ENCODE data around the gene PACRG.

PACRG gene

DNA sequence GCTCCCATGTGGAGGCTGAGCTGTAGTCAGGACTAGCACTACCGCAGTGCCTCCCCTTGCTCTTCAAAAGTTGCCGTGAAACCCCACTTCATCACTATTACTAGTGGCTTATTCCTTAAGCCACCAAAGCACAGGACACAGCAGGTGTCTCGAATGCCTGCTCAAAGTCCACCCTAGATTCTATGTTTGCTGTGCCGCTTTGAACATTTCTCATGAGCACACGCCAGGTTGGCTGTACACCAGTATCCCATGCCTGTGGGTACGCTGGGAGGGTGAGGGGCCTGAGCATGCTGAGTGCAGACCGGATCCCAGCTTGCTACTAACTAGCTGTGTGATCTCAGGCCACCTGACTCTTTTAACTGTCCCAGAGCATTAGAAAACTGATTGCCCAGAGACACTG is 350.9 kb downstream of the PACRG start:
- TF ChIP-seq, protein P1, sequence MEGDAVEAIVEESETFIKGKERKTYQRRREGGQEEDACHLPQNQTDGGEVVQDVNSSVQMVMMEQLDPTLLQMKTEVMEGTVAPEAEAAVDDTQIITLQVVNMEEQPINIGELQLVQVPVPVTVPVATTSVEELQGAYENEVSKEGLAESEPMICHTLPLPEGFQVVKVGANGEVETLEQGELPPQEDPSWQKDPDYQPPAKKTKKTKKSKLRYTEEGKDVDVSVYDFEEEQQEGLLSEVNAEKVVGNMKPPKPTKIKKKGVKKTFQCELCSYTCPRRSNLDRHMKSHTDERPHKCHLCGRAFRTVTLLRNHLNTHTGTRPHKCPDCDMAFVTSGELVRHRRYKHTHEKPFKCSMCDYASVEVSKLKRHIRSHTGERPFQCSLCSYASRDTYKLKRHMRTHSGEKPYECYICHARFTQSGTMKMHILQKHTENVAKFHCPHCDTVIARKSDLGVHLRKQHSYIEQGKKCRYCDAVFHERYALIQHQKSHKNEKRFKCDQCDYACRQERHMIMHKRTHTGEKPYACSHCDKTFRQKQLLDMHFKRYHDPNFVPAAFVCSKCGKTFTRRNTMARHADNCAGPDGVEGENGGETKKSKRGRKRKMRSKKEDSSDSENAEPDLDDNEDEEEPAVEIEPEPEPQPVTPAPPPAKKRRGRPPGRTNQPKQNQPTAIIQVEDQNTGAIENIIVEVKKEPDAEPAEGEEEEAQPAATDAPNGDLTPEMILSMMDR (IDR thresholded peaks at IDR 0.05; ENCODE audit: insufficient read depth, low read length, missing control alignments), result no peak
- DNase-seq (ENCODE audit: low read depth, low spot score), result no peak
- no peak overlapping the region for H3K4me3 ChIP-seq (ENCODE audit: low read depth, low read length)
- ChIA-PET POLR2A (no interaction called here), CTCF (no interaction called here)

DNA sequence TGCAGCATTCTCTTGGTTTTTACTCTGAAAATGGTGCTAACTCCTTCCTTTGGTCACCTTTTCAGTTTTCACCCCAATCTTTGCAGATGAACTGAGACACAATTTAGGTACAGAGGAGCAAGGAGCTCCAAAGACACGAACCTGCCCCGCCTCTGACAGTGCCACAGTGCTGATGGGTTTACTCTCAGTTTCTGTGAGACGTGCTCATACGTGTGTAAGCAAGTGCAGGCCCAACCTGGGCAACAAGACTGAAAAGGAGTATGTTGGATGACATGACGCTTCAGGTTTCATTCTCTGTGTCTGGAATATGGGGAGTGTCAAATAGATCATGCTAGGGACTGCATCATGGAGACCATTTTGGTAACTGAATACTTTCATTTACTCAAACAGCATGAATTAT is 352.5 kb downstream of the PACRG start:
- ChIA-PET POLR2A (no interaction called here), CTCF (no interaction called here)
- DNase-seq (ENCODE audit: low read depth, low spot score), result no peak
- H3K4me3 ChIP-seq (ENCODE audit: low read depth, low read length), result no peak overlapping the region
- TF ChIP-seq, protein P1 (IDR thresholded peaks at IDR 0.05; ENCODE audit: insufficient read depth, low read length, missing control alignments), result no peak

DNA sequence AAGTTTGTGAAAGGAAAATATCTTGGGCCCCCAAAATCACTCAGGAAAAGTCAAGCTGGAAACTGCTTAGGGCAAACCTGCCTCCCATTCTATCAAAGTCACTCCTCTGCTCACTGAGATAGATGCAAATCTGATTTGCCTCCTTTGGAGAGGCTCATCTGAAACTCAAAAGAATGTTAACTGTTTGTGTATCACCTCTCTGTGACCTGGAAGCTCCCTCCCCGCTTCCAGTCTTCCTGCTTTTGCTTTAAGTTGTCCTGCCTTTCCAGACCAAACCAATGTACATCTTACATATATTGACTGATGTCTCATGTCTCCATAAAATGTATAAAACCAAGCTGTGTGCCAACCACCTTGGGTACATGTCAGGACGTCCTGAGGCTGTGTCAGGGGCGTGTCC is 355.4 kb downstream of the PACRG start:
- TF ChIP-seq, protein P1 (IDR thresholded peaks at IDR 0.05; ENCODE audit: insufficient read depth, low read length, missing control alignments), result no peak
- no peak overlapping the region for H3K4me3 ChIP-seq (ENCODE audit: low read depth, low read length)
- DNase-seq (ENCODE audit: low read depth, low spot score), result no peak
- CTCF ChIA-PET, result no interaction called here
- POLR2A ChIA-PET, result no interaction called here

DNA sequence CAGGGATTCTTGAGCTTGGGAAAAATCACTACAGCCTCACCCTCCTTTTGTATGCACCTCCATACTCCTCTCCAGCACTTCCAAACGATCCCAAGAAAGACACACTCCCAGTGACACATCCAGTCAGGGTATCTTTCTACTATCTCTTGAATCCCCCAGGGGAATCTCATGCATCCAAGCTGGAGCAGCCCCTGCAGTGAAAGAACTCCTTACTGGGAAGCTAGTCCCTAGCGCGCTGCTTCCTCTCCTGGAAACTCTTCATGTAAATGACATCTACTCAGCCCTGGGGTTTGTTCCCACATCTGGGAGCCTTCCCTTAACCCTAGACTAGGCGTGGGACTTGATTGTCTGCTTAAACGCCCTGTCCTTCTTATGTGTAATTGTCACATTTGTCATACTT is 357.7 kb downstream of the PACRG start:
- CTCF ChIA-PET, result interaction anchor here (1.0 kb wide), 1 partner anchor 228 kb away, joined by 3 read pairs; no protein-coding TSS in a partner anchor
- DNase-seq (ENCODE audit: low read depth, low spot score), result no peak
- no peak overlapping the region for H3K4me3 ChIP-seq (ENCODE audit: low read depth, low read length)
- TF ChIP-seq, protein P1 (IDR thresholded peaks at IDR 0.05; ENCODE audit: insufficient read depth, low read length, missing control alignments), result no peak
- POLR2A ChIA-PET, result no interaction called here

DNA sequence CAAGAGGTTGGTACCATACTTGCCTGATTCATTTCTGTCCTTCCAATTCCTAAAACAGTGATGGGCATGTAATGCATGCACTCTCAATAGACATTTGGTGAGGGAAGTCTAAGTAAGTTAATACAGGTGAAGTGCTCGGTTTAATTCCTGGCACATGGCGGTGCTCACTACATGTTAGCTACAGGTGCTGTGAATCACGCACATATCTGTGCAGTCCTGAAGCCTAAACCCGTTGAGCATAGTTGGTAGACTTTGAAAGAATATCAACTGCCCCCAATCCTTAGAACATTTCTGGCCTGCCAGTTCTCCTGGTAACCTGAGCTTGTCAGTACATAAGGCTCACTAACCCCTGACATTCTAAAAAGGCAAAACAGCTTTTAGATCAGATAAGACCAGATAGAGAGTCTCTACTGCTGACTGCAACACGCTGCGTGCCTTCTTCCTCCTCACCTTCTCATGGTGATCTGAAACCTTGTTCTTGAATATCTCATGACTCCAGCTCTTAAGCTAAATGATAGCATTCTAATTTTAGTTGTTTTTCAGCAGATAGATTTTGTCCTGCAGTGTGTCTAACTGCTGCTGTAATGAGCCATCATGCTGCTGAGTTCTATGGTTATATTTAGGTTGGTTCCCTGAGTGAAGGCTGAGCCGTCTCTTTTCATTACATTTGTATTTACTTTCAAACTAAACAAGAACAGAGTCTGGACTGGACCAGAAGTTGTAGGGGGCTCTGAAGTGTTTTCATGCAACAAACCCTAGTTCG is 358.3 kb downstream of the PACRG start:
- CTCF ChIA-PET, result no interaction called here
- TF ChIP-seq, protein P1 (IDR thresholded peaks at IDR 0.05; ENCODE audit: insufficient read depth, low read length, missing control alignments), result no peak
- no peak overlapping the region for H3K4me3 ChIP-seq (ENCODE audit: low read depth, low read length)
- no peak for DNase-seq (ENCODE audit: low read depth, low spot score)
- POLR2A ChIA-PET, result no interaction called here

DNA sequence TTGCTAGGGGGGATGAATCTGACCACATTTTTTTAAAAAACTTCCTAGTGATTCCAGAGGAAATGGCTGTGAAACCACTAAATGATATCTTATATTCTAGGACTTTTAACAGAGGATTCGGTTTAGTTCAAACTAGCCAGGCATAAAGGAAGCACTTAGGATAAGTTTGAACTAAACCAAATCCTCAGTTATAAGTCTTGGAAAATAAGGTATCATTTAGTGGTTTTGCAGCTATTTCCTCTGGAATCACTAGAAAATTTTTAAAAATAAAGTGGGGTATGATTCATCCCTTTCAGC is 358.8 kb downstream of the PACRG start:
- DNase-seq (ENCODE audit: low read depth, low spot score), result no peak
- TF ChIP-seq, protein P1 (IDR thresholded peaks at IDR 0.05; ENCODE audit: insufficient read depth, low read length, missing control alignments), result no peak
- ChIA-PET CTCF (no interaction called here), POLR2A (no interaction called here)
- H3K4me3 ChIP-seq (ENCODE audit: low read depth, low read length), result no peak overlapping the region

Data from AG04449 (cell line).